ENCODE data around the gene DICER1. TPM values are rescaled to one million over a fixed set of nuclear protein-coding genes. Genes with fewer than 3 reads are reported as not detected.

Gene DICER1
- polyA plus RNA-seq, 1 donor from 2014 or later, result 93.8 TPM

DNA sequence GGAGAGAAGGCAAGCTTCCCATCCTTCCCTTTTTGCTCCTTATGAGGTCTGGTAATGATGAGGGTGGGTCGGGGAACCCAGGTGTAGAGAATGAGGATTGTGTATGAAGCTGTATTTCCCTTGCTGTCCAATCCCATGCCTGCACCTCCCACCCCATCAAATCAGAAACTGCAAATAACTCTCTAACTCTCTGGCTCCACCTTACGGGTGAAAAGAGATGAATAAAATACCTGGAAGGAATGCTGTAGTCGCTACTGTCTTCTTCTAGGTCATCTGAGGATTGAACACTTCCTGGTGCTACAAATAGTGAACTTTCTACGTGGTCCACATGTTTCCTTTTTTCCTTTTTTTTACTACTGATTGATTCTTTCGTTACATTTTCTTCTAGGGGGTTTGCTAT, 38.9 kb upstream of the DICER1 start:
- Histone ChIP-seq H3K27me3 (ENCODE audit: insufficient read depth, low read depth, low read length) (no peaks in the 10 kb centered on the region), H3K4me3 (ENCODE audit: low read length) (no peak overlapping the region), H3K27ac (ENCODE audit: low read length) (no peak overlapping the region), H3K9me2 (ENCODE audit: insufficient read depth, low read length) (no peaks in the 10 kb centered on the region), H4K20me1 (ENCODE audit: insufficient read depth) (no peaks in the 10 kb centered on the region), H3K4me2 (ENCODE audit: low read length) (no peak overlapping the region), H3K9me3 (ENCODE audit: low read length) (no peaks in the 10 kb centered on the region), H3K9ac (ENCODE audit: low read length) (no peak overlapping the region), H3F3A (ENCODE audit: insufficient read depth, low read length, poor library complexity, severe bottlenecking) (no peaks in the 10 kb centered on the region), H3K79me2 (replicated peaks; ENCODE audit: insufficient read depth, low read length) (no peaks in the 10 kb centered on the region), H2AFZ (ENCODE audit: low read depth, low read length) (no peak overlapping the region), H3K36me3 (ENCODE audit: insufficient read depth, low read length) (no peaks in the 10 kb centered on the region)
- TF ChIP-seq, protein P1, sequence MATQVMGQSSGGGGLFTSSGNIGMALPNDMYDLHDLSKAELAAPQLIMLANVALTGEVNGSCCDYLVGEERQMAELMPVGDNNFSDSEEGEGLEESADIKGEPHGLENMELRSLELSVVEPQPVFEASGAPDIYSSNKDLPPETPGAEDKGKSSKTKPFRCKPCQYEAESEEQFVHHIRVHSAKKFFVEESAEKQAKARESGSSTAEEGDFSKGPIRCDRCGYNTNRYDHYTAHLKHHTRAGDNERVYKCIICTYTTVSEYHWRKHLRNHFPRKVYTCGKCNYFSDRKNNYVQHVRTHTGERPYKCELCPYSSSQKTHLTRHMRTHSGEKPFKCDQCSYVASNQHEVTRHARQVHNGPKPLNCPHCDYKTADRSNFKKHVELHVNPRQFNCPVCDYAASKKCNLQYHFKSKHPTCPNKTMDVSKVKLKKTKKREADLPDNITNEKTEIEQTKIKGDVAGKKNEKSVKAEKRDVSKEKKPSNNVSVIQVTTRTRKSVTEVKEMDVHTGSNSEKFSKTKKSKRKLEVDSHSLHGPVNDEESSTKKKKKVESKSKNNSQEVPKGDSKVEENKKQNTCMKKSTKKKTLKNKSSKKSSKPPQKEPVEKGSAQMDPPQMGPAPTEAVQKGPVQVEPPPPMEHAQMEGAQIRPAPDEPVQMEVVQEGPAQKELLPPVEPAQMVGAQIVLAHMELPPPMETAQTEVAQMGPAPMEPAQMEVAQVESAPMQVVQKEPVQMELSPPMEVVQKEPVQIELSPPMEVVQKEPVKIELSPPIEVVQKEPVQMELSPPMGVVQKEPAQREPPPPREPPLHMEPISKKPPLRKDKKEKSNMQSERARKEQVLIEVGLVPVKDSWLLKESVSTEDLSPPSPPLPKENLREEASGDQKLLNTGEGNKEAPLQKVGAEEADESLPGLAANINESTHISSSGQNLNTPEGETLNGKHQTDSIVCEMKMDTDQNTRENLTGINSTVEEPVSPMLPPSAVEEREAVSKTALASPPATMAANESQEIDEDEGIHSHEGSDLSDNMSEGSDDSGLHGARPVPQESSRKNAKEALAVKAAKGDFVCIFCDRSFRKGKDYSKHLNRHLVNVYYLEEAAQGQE (IDR thresholded peaks at IDR 0.05; ENCODE audit: borderline replicate concordance), result no peak
- no peak for TF ChIP-seq TAF1 (IDR thresholded peaks at IDR 0.05; ENCODE audit: low read depth)
- no peak for TF ChIP-seq RAD21 (conservative IDR thresholded peaks at IDR 0.05)
- TF ChIP-seq, protein P2, sequence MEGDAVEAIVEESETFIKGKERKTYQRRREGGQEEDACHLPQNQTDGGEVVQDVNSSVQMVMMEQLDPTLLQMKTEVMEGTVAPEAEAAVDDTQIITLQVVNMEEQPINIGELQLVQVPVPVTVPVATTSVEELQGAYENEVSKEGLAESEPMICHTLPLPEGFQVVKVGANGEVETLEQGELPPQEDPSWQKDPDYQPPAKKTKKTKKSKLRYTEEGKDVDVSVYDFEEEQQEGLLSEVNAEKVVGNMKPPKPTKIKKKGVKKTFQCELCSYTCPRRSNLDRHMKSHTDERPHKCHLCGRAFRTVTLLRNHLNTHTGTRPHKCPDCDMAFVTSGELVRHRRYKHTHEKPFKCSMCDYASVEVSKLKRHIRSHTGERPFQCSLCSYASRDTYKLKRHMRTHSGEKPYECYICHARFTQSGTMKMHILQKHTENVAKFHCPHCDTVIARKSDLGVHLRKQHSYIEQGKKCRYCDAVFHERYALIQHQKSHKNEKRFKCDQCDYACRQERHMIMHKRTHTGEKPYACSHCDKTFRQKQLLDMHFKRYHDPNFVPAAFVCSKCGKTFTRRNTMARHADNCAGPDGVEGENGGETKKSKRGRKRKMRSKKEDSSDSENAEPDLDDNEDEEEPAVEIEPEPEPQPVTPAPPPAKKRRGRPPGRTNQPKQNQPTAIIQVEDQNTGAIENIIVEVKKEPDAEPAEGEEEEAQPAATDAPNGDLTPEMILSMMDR (IDR thresholded peaks at IDR 0.05; ENCODE audit: poor library complexity, severe bottlenecking), result no peak
- no peak for TF ChIP-seq POLR2AphosphoS5 (IDR thresholded peaks at IDR 0.05)
- no peak for TF ChIP-seq EZH2 (IDR thresholded peaks at IDR 0.05; ENCODE audit: borderline replicate concordance, insufficient read depth, low read length, poor library complexity, severe bottlenecking)
- no peak for TF ChIP-seq EP300 (conservative IDR thresholded peaks at IDR 0.05; ENCODE audit: poor library complexity, severe bottlenecking)
- no peak for TF ChIP-seq SMC3 (conservative IDR thresholded peaks at IDR 0.05; ENCODE audit: poor library complexity)
- no peak for TF ChIP-seq MXI1 (conservative IDR thresholded peaks at IDR 0.05; ENCODE audit: poor library complexity, severe bottlenecking)

DNA sequence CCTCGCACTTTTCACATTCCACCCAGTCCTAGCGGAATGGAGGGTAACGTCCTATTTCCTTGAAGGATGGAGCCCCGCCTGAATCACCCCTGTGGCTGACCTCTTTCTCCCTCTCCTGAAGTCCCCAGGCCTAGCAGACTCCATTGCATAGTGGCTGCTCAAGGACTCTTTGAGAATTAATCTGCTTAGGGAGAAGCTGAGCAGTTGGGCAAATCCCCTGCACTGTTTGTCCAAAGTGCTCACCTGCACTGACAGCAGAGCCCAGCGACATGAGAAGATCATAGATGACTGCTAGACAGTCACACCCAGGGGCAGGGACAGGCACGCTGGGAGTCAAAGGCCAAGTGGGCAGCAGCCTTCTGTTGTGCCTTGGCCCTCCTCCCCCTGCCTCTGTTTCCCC, 37.7 kb upstream of the DICER1 start:
- TF ChIP-seq EP300 (conservative IDR thresholded peaks at IDR 0.05; ENCODE audit: poor library complexity, severe bottlenecking) (no peak), MXI1 (conservative IDR thresholded peaks at IDR 0.05; ENCODE audit: poor library complexity, severe bottlenecking) (no peak)
- Histone ChIP-seq H2AFZ (ENCODE audit: low read depth, low read length) (no peak overlapping the region), H3K9ac (ENCODE audit: low read length) (no peak overlapping the region), H3K9me3 (ENCODE audit: low read length) (no peaks in the 10 kb centered on the region), H3K27ac (ENCODE audit: low read length) (no peak overlapping the region), H3K9me2 (ENCODE audit: insufficient read depth, low read length) (no peaks in the 10 kb centered on the region), H3K36me3 (ENCODE audit: insufficient read depth, low read length) (no peaks in the 10 kb centered on the region), H3K4me3 (ENCODE audit: low read length) (no peak overlapping the region), H4K20me1 (ENCODE audit: insufficient read depth) (no peaks in the 10 kb centered on the region), H3K4me2 (ENCODE audit: low read length) (no peak overlapping the region), H3K79me2 (replicated peaks; ENCODE audit: insufficient read depth, low read length) (no peaks in the 10 kb centered on the region), H3K27me3 (ENCODE audit: insufficient read depth, low read depth, low read length) (no peaks in the 10 kb centered on the region), H3F3A (ENCODE audit: insufficient read depth, low read length, poor library complexity, severe bottlenecking) (no peaks in the 10 kb centered on the region)

DNA sequence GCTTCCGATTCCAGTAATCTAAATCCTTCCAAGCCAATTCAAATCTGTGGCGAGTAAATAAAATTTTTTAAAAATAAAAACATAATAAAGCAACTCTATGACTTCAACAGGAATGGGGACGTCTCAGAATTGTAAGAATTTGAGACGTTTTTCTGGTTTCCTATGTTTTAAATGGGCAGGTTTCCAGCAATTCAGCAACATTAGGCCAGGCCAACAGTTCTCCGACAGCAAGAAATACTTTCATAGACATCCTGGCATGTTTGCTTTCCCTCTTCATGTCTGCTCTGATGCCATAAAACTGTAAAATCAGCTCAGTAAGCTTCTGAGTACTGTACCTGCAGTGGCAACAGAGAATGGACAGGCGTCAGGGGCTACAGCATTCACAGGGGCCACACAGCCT, 35.8 kb upstream of the DICER1 start:
- no peaks in the 10 kb centered on the region for H4K20me1 ChIP-seq (ENCODE audit: insufficient read depth)
- no peaks in the 10 kb centered on the region for H3K79me2 ChIP-seq (replicated peaks; ENCODE audit: insufficient read depth, low read length)
- H3K9me2 ChIP-seq (ENCODE audit: insufficient read depth, low read length), result no peaks in the 10 kb centered on the region
- H3K36me3 ChIP-seq (ENCODE audit: insufficient read depth, low read length), result no peaks in the 10 kb centered on the region
- no peak overlapping the region for H3K27ac ChIP-seq (ENCODE audit: low read length)
- no peak overlapping the region for H3K4me2 ChIP-seq (ENCODE audit: low read length)
- TF ChIP-seq, protein P1 (IDR thresholded peaks at IDR 0.05; ENCODE audit: borderline replicate concordance), result no peak
- TF ChIP-seq EZH2 (IDR thresholded peaks at IDR 0.05; ENCODE audit: borderline replicate concordance, insufficient read depth, low read length, poor library complexity, severe bottlenecking), result no peak
- no peak overlapping the region for H3K9ac ChIP-seq (ENCODE audit: low read length)
- no peaks in the 10 kb centered on the region for H3K9me3 ChIP-seq (ENCODE audit: low read length)
- H2AFZ ChIP-seq (ENCODE audit: low read depth, low read length), result no peak overlapping the region
- H3F3A ChIP-seq (ENCODE audit: insufficient read depth, low read length, poor library complexity, severe bottlenecking), result no peaks in the 10 kb centered on the region
- no peak overlapping the region for H3K4me3 ChIP-seq (ENCODE audit: low read length)
- no peaks in the 10 kb centered on the region for H3K27me3 ChIP-seq (ENCODE audit: insufficient read depth, low read depth, low read length)

Data from neural cell (in vitro differentiated cells).